NK-92 treated with Interleukin-12 subunit alpha and Interleukin-12 subunit beta, amount 100 ng/mL, for 24 hours (cell line): Measurements from ENCODE around the gene SKAP1.
"Not testable (repeated sequence)": the region's sequence is repeated elsewhere in the genome, so short reads cannot be mapped to it uniquely, and the experiment has no call there.

Experiments used
- DNase-seq: peaks from one replicate; lab custom pipeline; 2025; lab: John Stamatoyannopoulos, UW

Gene SKAP1

DNA sequence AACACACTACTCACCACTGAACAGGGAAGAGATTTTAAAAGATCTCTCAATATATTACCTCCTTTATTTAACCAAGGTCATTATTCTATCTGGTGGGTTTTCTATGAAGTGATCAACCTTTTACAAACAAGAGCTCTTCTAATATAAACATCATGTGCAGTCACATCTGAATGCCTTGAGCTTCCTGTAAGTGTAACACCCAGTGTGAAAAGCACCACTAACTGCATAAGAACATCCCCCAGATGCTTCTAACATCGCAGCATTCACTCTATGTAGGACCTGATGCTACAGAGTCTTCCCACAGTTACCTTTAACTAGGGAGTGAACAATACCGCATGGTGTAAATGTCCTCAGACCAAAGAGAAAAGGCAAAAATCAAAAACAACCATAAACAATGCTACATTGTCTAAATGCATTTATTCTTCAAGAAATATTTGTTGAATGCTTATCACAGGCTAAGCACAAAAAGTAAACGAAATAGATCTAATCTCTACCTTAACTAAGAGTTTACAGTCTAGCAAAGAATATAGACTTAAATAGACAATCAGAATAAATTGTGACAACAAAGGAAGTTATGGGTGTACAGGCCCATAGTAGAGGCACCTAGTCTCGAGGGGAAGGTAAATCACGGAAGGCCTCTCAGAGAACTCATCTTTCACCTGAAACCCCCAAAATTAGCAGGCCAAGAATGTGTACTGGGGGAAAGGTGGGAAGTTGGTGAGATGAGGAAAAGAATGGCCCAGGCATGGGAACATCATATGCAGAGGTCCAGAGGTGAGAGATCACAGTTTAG is 16.2 kb downstream of the SKAP1 start:
- no peak for DNase-seq

DNA sequence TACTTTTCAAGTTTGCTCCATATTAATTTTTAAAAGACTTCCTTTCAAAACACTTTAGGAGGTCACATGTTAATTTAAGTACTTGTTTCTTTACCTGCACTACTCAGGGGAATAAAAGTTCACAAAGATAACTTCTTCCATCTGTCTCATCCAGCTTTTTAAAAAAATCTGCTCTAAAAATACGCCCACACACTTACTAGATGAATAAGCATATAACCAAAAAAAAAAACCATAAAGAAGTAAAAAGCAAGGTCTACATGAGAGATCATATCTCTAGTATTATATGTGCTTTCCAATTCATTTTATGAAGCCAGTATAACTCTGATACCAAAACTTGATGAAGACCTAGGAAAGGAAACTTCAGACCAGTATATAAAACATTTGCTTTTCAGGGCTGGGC is 17.2 kb downstream of the SKAP1 start:
- no peak for DNase-seq

DNA sequence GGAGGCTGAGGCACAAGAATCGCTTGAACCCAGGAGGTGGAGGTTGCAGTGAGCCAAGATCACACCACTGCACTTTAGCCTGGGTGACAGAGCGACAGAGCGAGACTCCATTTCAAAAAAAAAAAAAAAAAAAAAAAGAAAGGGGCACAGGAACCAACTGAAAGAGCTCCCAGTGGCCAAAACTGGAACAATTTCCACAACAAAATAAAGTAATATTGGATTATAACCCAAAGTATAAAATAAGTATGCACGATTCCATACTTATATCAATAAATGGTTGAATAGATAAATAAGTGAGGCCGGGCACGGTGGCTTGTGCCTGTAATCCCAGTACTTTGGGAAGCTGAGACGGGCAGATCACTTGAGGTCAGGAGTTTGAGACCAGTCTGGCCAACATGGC is 19.2 kb downstream of the SKAP1 start:
- not testable (repeated sequence) for DNase-seq

DNA sequence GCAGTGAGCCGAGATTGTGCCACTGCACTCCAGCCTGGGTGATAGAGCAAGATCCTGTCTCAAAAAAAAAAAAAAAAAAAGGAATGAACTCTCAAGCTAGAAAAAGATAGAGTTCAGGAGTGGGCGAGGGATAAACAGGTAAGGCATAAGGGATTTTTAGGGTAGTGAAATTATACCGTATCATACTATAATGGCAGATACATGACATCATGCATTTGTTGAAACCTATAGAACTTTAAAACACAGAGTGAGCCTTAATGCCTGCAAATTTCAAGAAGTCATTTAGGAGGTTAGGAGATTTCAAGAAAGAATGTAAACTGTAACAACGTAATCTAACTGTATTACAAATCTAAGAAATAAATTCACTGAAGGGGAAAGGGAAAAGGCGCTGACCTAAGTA is 20.4 kb downstream of the SKAP1 start:
- DNase-seq = no peak

DNA sequence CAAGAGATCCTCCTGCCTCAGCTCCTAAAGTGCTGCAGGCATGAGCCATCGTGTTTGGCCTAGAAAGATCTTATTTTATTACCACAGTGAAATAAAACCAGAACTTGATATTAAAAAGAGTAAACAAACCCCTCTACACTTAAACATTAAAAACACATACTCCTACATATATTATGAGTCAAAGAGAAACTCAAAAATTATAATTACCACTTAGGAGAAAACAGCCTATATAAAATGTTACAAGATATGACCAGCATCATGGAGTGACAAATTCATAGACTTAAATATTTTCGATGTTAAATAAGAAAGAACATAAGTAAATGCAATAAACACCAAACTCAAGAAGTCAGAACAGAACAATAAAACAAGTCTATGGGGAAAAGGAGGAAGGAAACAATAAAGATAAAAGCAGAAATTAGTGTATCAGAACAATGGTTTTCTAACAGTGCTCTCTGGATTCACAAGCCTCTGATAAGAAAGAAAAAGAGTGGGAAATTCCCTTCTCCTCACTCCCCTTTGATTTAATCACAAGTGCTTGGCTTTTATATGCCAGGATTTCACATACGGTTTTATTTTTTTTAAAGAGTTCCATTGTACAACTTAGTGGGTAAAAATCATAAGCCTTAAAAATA is 23.0 kb downstream of the SKAP1 start:
- DNase-seq = no peak

DNA sequence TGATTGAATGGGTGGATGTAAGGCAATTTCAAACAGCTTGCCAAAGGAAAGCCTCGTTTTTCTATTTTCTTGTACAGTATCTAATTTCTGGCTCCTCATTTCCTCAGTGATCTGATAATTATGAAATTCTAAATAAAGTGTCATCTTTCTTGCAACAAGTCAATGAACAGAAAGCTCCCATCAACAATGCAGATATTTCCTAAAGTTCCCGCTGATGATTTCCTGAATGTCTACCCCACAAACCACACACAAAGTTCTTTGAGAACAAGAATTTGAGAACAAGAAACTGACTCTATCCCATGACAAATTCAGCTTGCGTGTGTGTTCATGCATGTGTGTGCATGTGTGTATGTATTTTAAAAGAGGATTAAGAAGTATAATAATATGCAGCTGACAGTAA is 35.2 kb downstream of the SKAP1 start:
- DNase-seq = no peak

DNA sequence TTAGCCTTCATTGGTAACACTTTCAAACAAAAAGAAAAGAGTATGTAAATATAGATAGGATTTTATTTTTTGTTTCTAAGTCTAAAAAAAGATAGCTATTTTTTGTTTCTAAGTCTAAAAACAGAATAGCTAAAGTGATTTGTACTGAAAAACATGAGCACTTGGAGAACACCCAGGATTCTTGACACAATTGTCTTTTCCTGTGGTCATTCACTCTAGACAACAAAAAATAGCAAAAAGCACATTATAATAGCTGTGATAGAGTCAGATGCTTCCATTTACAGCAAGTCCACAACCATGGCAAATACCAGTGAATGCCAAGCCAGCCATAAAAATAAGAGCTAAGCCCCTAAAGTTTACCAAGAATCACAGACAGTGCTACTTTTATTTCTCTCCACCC is 36.7 kb downstream of the SKAP1 start:
- no peak for DNase-seq

DNA sequence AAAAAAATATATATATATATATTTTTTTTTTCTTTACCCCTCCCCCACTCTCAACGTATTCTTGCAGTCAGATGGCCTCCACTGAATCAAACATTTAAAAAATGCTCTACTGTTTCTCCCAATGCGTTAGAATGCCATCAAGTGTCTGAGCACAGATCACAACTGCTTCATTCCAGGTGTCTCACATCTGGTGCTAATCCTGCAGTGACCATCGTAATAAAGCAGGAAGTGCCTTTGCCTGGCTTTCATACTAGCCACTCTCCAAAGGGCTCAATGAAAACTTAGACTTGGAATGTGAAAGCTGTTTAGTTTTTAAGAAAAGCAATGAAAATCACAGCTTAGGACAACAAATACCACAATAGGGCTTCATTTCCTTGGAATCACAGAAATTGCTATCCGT is 37.2 kb downstream of the SKAP1 start:
- no peak for DNase-seq

DNA sequence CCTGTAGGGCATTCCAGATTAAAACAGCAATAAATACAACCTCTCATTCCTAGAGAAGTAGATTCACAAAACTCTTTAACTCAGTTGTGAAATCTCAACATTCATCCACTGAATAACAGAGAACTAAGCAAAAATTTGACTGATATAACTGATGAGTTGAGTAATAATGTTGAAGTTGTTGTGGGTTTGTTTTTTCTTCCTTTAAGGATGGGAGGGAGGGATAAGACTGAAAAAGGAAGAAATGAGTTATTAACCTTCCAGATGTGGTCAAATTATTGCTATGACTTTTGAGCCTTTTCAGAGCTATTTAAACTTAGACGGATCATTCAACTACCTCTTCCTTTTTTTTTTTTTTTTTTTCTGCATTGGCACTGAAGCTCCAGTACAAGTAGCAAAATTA is 38.6 kb downstream of the SKAP1 start:
- no peak for DNase-seq

DNA sequence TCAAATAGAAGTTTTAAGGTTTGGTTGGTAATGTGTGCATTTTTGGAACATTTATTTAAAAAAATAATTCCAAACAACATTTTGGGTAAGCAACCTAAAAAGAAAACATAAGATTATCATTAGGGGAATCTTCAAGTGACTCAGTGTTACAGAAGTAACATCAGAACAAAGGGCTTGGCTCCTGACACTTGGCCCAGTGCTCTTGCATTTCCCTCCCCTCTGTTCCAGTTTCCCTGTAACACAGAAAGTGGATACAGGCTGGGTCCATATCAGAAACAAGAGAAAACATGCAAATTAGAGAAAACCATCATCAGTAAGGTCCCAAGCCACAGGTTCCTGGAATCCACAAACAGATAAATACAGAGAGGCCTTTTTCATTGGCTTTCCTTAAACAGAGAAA is 40.1 kb downstream of the SKAP1 start:
- DNase-seq = no peak

DNA sequence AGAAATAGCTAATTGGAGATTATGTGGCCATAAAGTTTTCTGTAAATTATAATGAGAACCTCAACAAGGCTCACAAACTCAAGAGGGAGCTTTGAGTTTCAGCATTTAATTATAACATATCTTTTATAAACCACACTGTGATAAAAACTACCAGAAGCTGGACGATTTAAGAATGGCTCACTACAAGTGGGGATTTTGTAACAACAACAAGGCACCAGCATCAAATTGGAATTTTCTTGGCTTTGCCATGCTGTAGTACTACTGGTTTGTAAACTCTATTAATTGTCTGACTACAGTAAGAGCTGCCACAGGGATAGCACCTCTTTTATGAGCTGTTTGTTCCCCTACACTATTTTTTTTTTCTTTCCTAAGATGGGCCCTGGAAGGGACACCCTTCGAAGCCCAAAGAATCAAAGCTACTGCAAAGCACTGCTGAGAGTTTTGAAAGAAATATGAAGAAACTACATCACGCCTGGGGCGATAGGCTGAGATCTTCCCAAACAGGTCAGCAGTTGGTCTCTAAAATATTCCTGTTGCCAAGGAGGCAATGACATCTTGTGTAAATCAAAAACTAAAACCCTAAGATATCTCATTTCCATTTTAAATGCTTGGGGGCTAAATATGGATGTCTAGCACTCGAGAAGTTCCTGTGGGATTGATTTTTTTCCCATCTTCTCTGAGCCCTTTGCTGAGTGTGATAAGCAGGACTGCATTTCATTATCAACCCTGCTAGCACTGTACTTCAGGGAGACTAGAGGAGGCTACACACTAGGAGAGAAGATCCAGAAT is 40.9 kb downstream of the SKAP1 start:
- DNase-seq = no peak

DNA sequence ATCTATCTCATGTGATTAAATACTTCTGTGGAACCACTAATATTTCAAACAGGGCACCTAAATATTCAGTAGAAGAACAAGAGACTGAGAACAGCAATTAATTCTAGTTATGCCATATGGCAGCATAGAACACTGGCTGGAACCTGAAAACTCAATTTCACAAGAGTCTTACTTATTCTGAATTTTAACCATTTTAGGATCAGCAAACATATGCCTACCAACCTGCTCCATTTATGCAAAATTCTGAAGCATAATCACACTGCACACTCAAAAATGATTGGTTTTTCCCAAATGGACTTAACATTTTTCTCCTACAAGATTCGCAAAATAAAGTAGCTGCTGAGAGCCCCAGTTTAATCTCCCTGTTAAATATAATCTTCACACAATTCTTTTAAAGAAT is 43.2 kb downstream of the SKAP1 start:
- no peak for DNase-seq

DNA sequence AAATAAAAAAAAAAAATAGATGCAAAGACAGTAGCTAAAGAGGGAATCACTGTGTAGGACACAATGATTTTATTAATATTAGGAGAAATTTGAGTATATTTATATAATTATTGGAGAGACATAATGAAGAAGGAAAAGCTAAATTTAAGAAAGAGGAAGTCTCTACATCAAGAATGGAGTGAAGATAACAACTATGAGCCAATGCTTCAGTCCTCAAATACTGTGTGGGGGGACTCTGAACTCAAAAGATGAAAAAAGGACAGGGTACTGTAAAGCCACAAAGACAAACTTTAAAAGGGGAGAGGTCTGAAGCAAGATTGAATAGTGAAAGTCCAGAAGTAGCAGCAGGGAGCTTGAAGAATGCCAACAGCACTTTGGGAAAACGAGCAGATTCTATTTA is 44.7 kb downstream of the SKAP1 start:
- DNase-seq = no peak

DNA sequence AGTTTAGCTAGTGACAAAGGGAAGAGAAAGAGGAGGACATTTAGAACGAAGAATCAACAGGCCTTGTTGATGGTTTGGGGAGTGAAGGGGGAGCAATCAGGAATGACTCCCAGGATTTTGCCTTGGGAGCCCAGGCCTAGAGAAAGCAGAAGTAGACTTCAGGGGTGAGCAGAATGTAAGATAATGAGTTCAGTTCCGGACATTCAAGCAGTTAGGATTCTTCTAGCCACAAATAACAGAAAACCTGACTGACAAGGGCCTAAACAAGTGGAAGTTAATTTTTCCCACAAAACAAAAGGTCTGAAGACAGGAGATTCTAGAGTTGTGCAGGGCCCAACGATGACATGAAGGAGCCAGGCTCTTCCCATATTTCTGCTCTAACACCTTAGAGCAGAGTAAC is 45.9 kb downstream of the SKAP1 start:
- DNase-seq = no peak

DNA sequence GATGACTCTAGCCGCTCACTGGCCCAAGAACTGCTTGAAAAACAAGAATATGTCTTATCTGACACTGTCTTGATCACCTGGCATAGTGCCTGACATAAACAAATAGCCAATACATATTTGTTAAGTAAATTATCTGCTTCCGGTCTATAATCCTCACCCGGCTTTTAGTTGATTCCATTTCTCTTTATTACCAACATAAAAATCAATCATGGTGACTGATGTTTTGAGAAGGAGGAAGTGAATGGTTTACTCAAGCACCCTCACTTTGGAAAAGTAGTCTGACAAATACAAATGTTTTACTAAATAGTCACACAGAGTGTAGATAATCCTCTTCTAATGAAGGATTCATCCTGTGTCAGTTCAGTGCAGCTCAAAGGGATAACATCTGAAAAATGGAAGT is 47.0 kb downstream of the SKAP1 start:
- no peak for DNase-seq

DNA sequence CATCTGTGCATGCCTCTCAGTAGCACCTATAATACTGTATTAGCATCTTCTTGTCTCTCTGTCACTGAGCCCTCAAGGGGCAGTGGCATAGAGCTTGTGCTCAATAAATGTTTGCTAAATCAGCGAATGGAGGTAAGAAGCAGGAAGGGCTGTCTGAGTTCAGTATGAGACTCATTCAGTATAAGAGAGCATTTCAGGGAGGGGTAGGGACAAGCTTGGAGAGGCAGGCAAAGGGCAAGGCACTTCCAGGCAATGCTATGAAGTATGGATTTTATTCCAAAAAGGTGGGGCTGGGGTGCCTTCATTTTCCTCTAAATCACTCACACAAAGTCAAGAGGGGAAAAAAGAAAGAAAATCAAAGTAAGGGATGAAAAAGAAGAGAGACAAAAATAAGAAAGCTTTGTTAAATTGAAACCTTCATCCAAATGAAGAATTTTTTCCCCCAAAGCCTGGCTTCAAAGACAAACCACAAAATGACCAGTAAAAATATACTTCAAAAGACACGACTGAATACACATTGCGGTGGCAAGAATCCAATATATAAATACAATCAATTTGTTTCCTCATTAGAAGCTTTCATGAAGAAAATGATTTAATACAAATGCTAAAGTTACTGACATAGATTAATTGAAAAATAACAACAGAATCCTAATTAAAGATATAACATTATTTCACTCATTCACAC is 51.2 kb downstream of the SKAP1 start:
- DNase-seq = no peak

DNA sequence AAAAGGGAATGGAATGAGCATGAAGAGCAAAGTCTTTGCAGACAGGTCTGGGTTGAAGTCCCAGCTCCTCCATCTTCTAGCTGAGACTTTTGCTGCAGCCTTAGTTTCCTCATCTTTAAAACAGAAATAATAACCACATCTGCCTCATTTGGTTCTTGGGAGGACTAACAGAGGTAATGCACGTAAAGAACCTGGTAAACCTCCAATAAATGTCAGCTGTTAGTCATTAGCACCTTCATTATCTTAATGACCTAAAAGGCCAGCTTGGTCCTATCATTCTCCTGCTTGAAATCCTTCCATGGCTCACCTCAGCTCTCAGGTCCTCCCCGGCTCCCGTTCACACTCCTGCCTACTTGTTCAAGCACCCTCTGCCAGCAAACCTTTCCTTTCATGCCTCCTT is 51.8 kb downstream of the SKAP1 start:
- no peak for DNase-seq

DNA sequence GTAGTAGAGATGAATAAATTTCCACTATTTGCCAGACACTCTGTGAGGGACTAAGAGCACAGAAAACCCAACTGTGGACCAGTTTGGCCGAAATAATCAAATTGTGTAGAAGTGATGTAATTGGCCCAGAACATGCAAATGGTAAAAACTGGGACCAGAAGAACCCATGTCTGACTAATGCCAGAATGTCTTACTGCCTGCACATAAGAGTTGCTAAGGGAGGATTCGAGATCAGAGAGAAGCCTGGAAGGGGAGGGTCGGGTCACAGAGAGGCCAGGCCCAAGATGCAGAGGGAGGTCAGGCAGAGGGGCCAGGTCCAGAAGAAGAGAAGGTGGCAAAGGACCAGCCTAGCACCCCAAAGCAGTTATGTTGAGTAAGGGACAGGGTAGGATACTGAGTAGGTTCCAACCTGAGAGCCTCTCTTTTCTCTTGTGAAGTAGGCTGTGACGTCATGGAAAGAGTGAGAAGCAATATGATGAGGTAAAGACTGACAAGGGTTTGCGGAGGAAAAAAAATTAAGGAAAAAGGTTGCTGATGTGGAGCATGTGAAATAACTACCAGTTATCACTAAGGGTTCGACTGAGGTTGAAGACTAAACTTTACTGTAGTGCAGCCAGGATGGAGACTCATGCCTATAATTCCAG is 53.2 kb downstream of the SKAP1 start:
- no peak for DNase-seq

DNA sequence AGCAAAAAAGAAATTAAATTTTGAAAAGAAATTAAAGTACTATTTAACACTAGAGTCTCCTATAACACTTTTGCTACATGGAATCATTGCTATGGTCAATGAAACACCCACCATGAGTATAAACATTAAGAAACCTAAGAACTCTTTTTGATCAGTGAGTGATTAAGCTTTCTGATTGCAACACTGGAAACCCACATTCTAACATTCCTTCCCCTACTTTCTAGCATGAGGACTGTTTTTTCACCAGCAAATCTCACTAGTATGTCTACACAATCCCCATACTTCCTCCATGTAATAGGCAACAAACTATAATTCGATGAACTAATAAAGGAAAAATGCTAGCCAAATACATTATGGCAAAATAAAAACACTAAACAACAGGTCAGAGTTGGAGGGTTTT is 54.7 kb downstream of the SKAP1 start:
- DNase-seq = no peak

DNA sequence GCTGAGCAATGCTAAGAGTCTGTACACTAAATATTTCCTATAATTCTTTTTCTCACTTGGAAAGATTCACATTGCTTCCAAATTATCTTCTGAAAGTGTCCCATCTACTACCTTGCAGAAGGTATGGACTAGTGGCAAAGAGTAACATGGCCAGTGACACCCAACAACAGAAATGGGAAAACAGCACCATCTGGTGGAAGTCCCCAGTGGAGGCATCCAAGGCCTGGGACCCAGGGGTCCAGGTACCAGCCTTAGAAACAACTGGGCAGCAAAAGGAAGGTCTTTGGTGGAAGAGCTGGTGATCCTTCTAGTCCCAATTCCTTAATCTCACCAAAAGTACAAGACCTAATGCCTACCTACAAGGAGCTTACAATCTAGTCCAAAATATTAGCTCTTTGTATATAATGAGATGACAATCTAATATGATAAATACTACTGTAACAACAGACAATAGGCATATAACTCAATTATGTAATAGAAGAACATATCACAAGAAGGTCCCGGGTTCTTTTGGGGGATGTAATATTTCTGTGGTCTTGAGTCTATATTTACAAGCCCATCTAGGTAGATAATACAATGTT is 55.3 kb downstream of the SKAP1 start:
- no peak for DNase-seq

DNA sequence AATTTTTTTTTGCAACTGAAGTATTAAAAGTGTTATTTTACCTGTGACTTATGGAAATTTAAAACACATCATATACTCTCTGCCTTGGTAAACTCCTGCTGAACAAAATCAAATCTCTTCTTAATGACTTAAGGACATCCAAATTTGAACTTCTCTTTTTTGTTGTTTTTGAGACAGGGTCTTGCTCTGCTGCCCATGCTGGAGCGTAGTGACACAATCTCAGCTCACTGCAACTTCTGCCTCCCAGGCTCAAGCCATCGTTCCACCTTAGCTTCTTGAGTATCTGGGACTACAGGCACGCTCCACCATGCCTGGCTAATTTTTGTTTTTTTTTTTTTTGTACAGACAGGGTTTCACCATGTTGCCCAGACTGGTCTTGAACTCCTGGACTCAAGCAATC is 56.1 kb downstream of the SKAP1 start:
- no peak for DNase-seq
